SK-N-SH (cell line): ENCODE results near the gene STIM2. TPM values are rescaled to one million over a fixed set of nuclear protein-coding genes. Genes with fewer than 3 reads are reported as not detected.

Experiments used
- CTCF ChIA-PET: fragments of 300-600, 350-600 bp; formaldehyde crosslinking; extraction: SDS; loops from one replicate; lab custom pipeline; 2021; lab: Yijun Ruan, JAX
- POLR2A ChIA-PET: fragments of 350-600 bp; sonication (Branson Sonifier 250); formaldehyde crosslinking; extraction: SDS; loops from one replicate; lab custom pipeline; 2020; ENCODE audit warnings: antibody characterized with exemption, inconsistent platforms; lab: Yijun Ruan, JAX
- DNase-seq: peaks from one replicate; pipeline ENCODE4 v3.0.0; 2012
- H2AFZ ChIP-seq: fragments of 200-600 bp; sonication (generic); 2 replicates; pipeline ENCODE4 v1.8.1; 2016; ENCODE audit warnings: antibody characterized with exemption, mild to moderate bottlenecking, low read depth
- H3F3A ChIP-seq: fragments of 200-600 bp; sonication (generic); replicated peaks from 2 replicates; pipeline ENCODE3; 2016; ENCODE audit warnings: antibody characterized with exemption, mild to moderate bottlenecking; ENCODE audit not compliant: insufficient read depth
- H3K27ac ChIP-seq, 2 experiments: fragments of 200-500 bp in 1 of 2; fragments of 200-600 bp in 1 of 2; sonication (Bioruptor generic) in 1 of 2; sonication (generic), shearing (Covaris generic) in 1 of 2; 2 replicates each; pipeline versions ENCODE4 v1.5.1 to v1.6.1; 2014 to 2016; ENCODE audit warnings: low read depth in 2 of 2, inconsistent platforms in 1 of 2, low read length in 1 of 2, mild to moderate bottlenecking in 1 of 2, mixed read lengths in 1 of 2
- H3K27me3 ChIP-seq: fragments of 200-600 bp; sonication (generic), shearing (Covaris generic); 2 replicates; pipeline ENCODE4 v1.6.1; 2016; ENCODE audit warnings: mixed run types; ENCODE audit not compliant: insufficient read depth
- H3K36me3 ChIP-seq, 2 experiments: fragments of 200-500 bp in 1 of 2; fragments of 200-600 bp in 1 of 2; sonication (Bioruptor generic) in 1 of 2; sonication (generic) in 1 of 2; replicated peaks in 1 of 2; 2 replicates each; pipeline versions ENCODE3 to v1.5.1; 2014 to 2016; ENCODE audit warnings: low read length in 1 of 2, mild to moderate bottlenecking in 1 of 2; ENCODE audit not compliant: insufficient read depth in 2 of 2, control insufficient read depth in 1 of 2
- H3K4me1 ChIP-seq, 2 experiments: fragments of 200-500 bp in 1 of 2; fragments of 200-600 bp in 1 of 2; sonication (Bioruptor generic) in 1 of 2; sonication (generic), shearing (Covaris generic) in 1 of 2; 2 replicates each; pipeline versions ENCODE4 v1.5.1 to v1.6.1; 2014 to 2016; ENCODE audit warnings: low read depth in 1 of 2, low read length in 1 of 2, mixed run types in 1 of 2; ENCODE audit not compliant: insufficient read depth in 2 of 2, control insufficient read depth in 1 of 2
- H3K4me2 ChIP-seq: fragments of 200-600 bp; sonication (generic), shearing (Covaris generic); 2 replicates; pipeline ENCODE4 v1.6.1; 2017; ENCODE audit warnings: mixed run types
- H3K4me3 ChIP-seq, 2 experiments: fragments of 200-500 bp in 1 of 2; fragments of 200-600 bp in 1 of 2; sonication (Bioruptor generic) in 1 of 2; sonication (generic), shearing (Covaris generic) in 1 of 2; 2 replicates each; pipeline versions ENCODE4 v1.5.1 to v1.8.1; 2014 to 2016; ENCODE audit warnings: low read depth in 2 of 2, inconsistent platforms in 1 of 2, low read length in 1 of 2, mild to moderate bottlenecking in 1 of 2, mixed read lengths in 1 of 2, moderate library complexity in 1 of 2
- H3K79me2 ChIP-seq: fragments of 200-600 bp; sonication (generic); 2 replicates; pipeline ENCODE4 v1.8.1; 2017; ENCODE audit warnings: mild to moderate bottlenecking; ENCODE audit not compliant: insufficient read depth
- H3K9ac ChIP-seq: fragments of 200-600 bp; sonication (generic); 2 replicates; pipeline ENCODE4 v1.6.1; 2017; ENCODE audit warnings: mixed run types
- H3K9me2 ChIP-seq: fragments of 200-600 bp; sonication (generic); 2 replicates; pipeline ENCODE4 v1.6.1; 2017; ENCODE audit warnings: mixed run types
- H3K9me3 ChIP-seq: fragments of 200-600 bp; sonication (generic); 2 replicates; pipeline ENCODE4 v1.6.1; 2017; ENCODE audit warnings: mixed run types, mild to moderate bottlenecking, moderate library complexity
- H4K20me1 ChIP-seq: fragments of 200-600 bp; sonication (generic); 2 replicates; pipeline ENCODE4 v1.6.1; 2017; ENCODE audit warnings: mild to moderate bottlenecking, mixed run types; ENCODE audit not compliant: insufficient read depth
- FOXJ3 ChIP-seq: sonication (generic); formaldehyde crosslinking; IDR thresholded peaks from 2 replicates; pipeline ENCODE4 v1.5.1; 2020; ENCODE audit warnings: mild to moderate bottlenecking, missing genetic modification reagents
- GABPA ChIP-seq: IDR thresholded peaks from 2 replicates; pipeline ENCODE4 v1.4.0; 2012; ENCODE audit warnings: low read depth, mild to moderate bottlenecking
- GATA2 ChIP-seq: sonication (generic); formaldehyde crosslinking; IDR thresholded peaks from 2 replicates; pipeline ENCODE4 v1.5.0; 2020; ENCODE audit warnings: mild to moderate bottlenecking, missing genetic modification reagents
- IRF3 ChIP-seq: fragments of 150-350 bp; IDR thresholded peaks from 2 replicates; pipeline ENCODE4 v1.6.1; 2016; ENCODE audit warnings: mild to moderate bottlenecking, low read depth, low read length
- JUND ChIP-seq: IDR thresholded peaks from 2 replicates; pipeline ENCODE4 v1.4.0; 2012
- NFIC ChIP-seq: IDR thresholded peaks from 2 replicates; pipeline ENCODE4 v1.4.0; 2012; ENCODE audit warnings: borderline replicate concordance
- NRF1 ChIP-seq: IDR thresholded peaks from 2 replicates; pipeline ENCODE4 v1.6.1; 2012; ENCODE audit warnings: low read depth, mild to moderate bottlenecking, low read length
- POLR2AphosphoS5 ChIP-seq: IDR thresholded peaks from 2 replicates; pipeline ENCODE4 v1.6.1; 2012; ENCODE audit warnings: low read depth, low read length
- RAD21 ChIP-seq: IDR thresholded peaks from 2 replicates; pipeline ENCODE4 v1.6.1; 2012; ENCODE audit warnings: mild to moderate bottlenecking, low read length
- RCOR1 ChIP-seq: fragments of 150-350 bp; IDR thresholded peaks from 2 replicates; pipeline ENCODE4 v1.6.1; 2017; ENCODE audit warnings: antibody characterized with exemption, low read length
- REST ChIP-seq: IDR thresholded peaks from 2 replicates; pipeline ENCODE4 v1.6.1; 2012; ENCODE audit warnings: mild to moderate bottlenecking, low read depth, low read length, moderate library complexity
- SIN3A ChIP-seq: IDR thresholded peaks from 2 replicates; pipeline ENCODE4 v1.6.1; 2012; ENCODE audit warnings: low read depth, mild to moderate bottlenecking, low read length, moderate library complexity, borderline replicate concordance
- SMC3 ChIP-seq: IDR thresholded peaks from 2 replicates; pipeline ENCODE4 v1.6.1; 2012; ENCODE audit warnings: low read depth, low read length, improper control_type of control experiment
- TCF12 ChIP-seq: IDR thresholded peaks from 2 replicates; pipeline ENCODE4 v1.4.0; 2012
- USF1 ChIP-seq: IDR thresholded peaks from 2 replicates; pipeline ENCODE4 v1.4.0; 2012; ENCODE audit warnings: low read depth, borderline replicate concordance
- YY1 ChIP-seq: IDR thresholded peaks from 2 replicates; pipeline ENCODE4 v1.4.0; 2012; ENCODE audit warnings: low read depth, mild to moderate bottlenecking
- WGBS: methylation state at CpG from one replicate; pipeline ENCODE4 v1.1.6; 2017; ENCODE audit warnings: low lambda C conversion rate; 5-methylcytosine and 5-hydroxymethylcytosine counted together
- polyA plus RNA-seq, 3 experiments: library from polyadenylated mRNA; depleted of rRNA; stranded (reverse); fragments of >200 nt; gene quantifications; 2 replicates each; pipeline ENCODE4 v1.2.3, GENCODE V29; 2012

The STIM2 gene
- polyA plus RNA-seq, 1 of the 3 experiments (the other 2 are of a cell fraction) = 14.7 TPM

GRCh38 chr4:26839016-26839415 lies 21.6 kb upstream of the STIM2 start:
- Histone ChIP-seq H2AFZ (no peak overlapping the region), H3K9me3 (no peaks in the 10 kb centered on the region), H3K79me2 (no peaks in the 10 kb centered on the region), H3K36me3 (no peaks in the 10 kb centered on the region), H3K9me2 (no peaks in the 10 kb centered on the region), H3K9ac (no peak overlapping the region), H3K27ac (no peak overlapping the region), H3K27me3 (no peaks in the 10 kb centered on the region), H3K4me3 (no peak overlapping the region), H3K4me1 (peaks cover 5 to 28% of the 10 kb centered on the region in 2 experiments; a peak in 3 of 4 replicates), H3K4me2 (no peak overlapping the region), H4K20me1 (no peaks in the 10 kb centered on the region), H3F3A (no peaks in the 10 kb centered on the region)
- ChIA-PET CTCF (no interaction called here), POLR2A (no interaction called here)
- 88% methylated on average over 5 of the region's 5 CpGs for WGBS
- no peak for DNase-seq
- TF ChIP-seq FOXJ3 (CRISPR knock-in tag) = no peak
- no peak for TF ChIP-seq USF1
- no peak for TF ChIP-seq SMC3
- TF ChIP-seq RAD21 = no peak
- no peak for TF ChIP-seq SIN3A

GRCh38 chr4:26839534-26839951 lies 21.1 kb upstream of the STIM2 start:
- CTCF ChIA-PET = no interaction called here
- Histone ChIP-seq H2AFZ (no peak overlapping the region), H3F3A (no peaks in the 10 kb centered on the region)

More at GRCh38 chr4:26839534-26839951, 21.1 kb upstream of the STIM2 start:
- WGBS = 25% methylated on average over 5 of the region's 5 CpGs
- H3K79me2 ChIP-seq = no peaks in the 10 kb centered on the region
- no peak overlapping the region for H3K4me2 ChIP-seq
- H3K9ac ChIP-seq = no peak overlapping the region
- no peaks in the 10 kb centered on the region for H4K20me1 ChIP-seq
- H3K4me3 ChIP-seq = no peak overlapping the region
- H3K9me2 ChIP-seq = no peaks in the 10 kb centered on the region
- DNase-seq = peak; percentile 30
- H3K27ac ChIP-seq = no peak overlapping the region
- H3K4me1 ChIP-seq = peaks cover 5 to 28% of the 10 kb centered on the region in 2 experiments; a peak in 3 of 4 replicates
- H3K9me3 ChIP-seq = no peaks in the 10 kb centered on the region
- no peaks in the 10 kb centered on the region for H3K27me3 ChIP-seq
- POLR2A ChIA-PET = no interaction called here
- TF ChIP-seq GABPA = no peak
- no peak for TF ChIP-seq JUND
- TF ChIP-seq YY1 = no peak
- 0 out of 2 replicates have a peak, but pooled peaks have one; percentile 17 for TF ChIP-seq RCOR1
- no peak for TF ChIP-seq USF1
- no peak; the same call in 1 of the 2 replicates for TF ChIP-seq RAD21
- peak; percentile 18; the same call in 1 of the 2 replicates for TF ChIP-seq NFIC
- TF ChIP-seq POLR2AphosphoS5 = no peak
- TF ChIP-seq REST = no peak
- peak; percentile 66; the same call in 1 of the 2 replicates for TF ChIP-seq TCF12
- TF ChIP-seq IRF3 = no peak
- TF ChIP-seq GATA2 (CRISPR knock-in tag) = no peak
- TF ChIP-seq NRF1 = no peak
- no peaks in the 10 kb centered on the region for H3K36me3 ChIP-seq
